ENCODE data around the gene HNRNPM. TPM values are rescaled to one million over a fixed set of nuclear protein-coding genes. Genes with fewer than 3 reads are reported as not detected.

The HNRNPM gene
- total and polyA plus RNA-seq, 2 donors: 92.7 to 123 TPM

- WGBS: 95% methylated on average over 6 of the region's 6 CpGs
Observed at GRCh38 chr19:8453616-8454015, 8.8 kb downstream of the HNRNPM start.

GRCh38 chr19:8454218-8454617 is 9.4 kb downstream of the HNRNPM start:
- peaks cover 9 to 15% of the 10 kb centered on the region in 2 donors for H3K4me1 ChIP-seq (ENCODE audit: control insufficient read depth in 2 of 2, insufficient read depth in 2 of 2, low read length in 2 of 2)
- no peaks in the 10 kb centered on the region for H3K27me3 ChIP-seq (ENCODE audit: control insufficient read depth in 2 of 2, insufficient read depth in 1 of 2, low read length in 1 of 2)
- H3K9me3 ChIP-seq (ENCODE audit: control insufficient read depth in 2 of 2, insufficient read depth in 1 of 2, low read length in 1 of 2): no peaks in the 10 kb centered on the region
- H3K36me3 ChIP-seq (ENCODE audit: control insufficient read depth in 2 of 2, insufficient read depth in 2 of 2, low read length in 1 of 2): peaks cover 57 to 88% of the 10 kb centered on the region in 2 donors
- no peak overlapping the region for H3K4me3 ChIP-seq (ENCODE audit: low read length in 2 of 2)
- 89% methylated on average over 1 of the region's 1 CpG for WGBS
- no peak overlapping the region for H3K27ac ChIP-seq (ENCODE audit: low read depth in 1 of 2, low read length in 1 of 2)
- DNase-seq (ENCODE audit: low read depth in 6 of 9, low spot score in 9 of 9): no peak

More at GRCh38 chr19:8453616-8454015, 8.8 kb downstream of the HNRNPM start:
- no peak for DNase-seq (ENCODE audit: low read depth in 6 of 9, low spot score in 9 of 9)
- H3K27me3 ChIP-seq (ENCODE audit: control insufficient read depth in 2 of 2, insufficient read depth in 1 of 2, low read length in 1 of 2): no peaks in the 10 kb centered on the region
- H3K9me3 ChIP-seq (ENCODE audit: control insufficient read depth in 2 of 2, insufficient read depth in 1 of 2, low read length in 1 of 2): no peaks in the 10 kb centered on the region
- no peak overlapping the region for H3K27ac ChIP-seq (ENCODE audit: low read depth in 1 of 2, low read length in 1 of 2)
- H3K4me3 ChIP-seq (ENCODE audit: low read length in 2 of 2): no peak overlapping the region
- H3K4me1 ChIP-seq (ENCODE audit: control insufficient read depth in 2 of 2, insufficient read depth in 2 of 2, low read length in 2 of 2): peaks cover 9 to 21% of the 10 kb centered on the region in 2 donors
- H3K36me3 ChIP-seq (ENCODE audit: control insufficient read depth in 2 of 2, insufficient read depth in 2 of 2, low read length in 1 of 2): peaks cover 54 to 88% of the 10 kb centered on the region in 2 donors

- H3K4me3 ChIP-seq (ENCODE audit: low read length in 2 of 2): no peak overlapping the region
- H3K27me3 ChIP-seq (ENCODE audit: control insufficient read depth in 2 of 2, insufficient read depth in 1 of 2, low read length in 1 of 2): no peaks in the 10 kb centered on the region
- H3K27ac ChIP-seq (ENCODE audit: low read depth in 1 of 2, low read length in 1 of 2): no peak overlapping the region
- no peak for DNase-seq (ENCODE audit: low read depth in 6 of 9, low spot score in 9 of 9)
- H3K36me3 ChIP-seq (ENCODE audit: control insufficient read depth in 2 of 2, insufficient read depth in 2 of 2, low read length in 1 of 2): peaks cover 59 to 89% of the 10 kb centered on the region in 2 donors
- peaks cover 9 to 11% of the 10 kb centered on the region in 2 donors for H3K4me1 ChIP-seq (ENCODE audit: control insufficient read depth in 2 of 2, insufficient read depth in 2 of 2, low read length in 2 of 2)
- H3K9me3 ChIP-seq (ENCODE audit: control insufficient read depth in 2 of 2, insufficient read depth in 1 of 2, low read length in 1 of 2): no peaks in the 10 kb centered on the region
- WGBS: 94% methylated on average over 5 of the region's 5 CpGs
Observed at GRCh38 chr19:8455018-8455417, 10.2 kb downstream of the HNRNPM start.

DNA sequence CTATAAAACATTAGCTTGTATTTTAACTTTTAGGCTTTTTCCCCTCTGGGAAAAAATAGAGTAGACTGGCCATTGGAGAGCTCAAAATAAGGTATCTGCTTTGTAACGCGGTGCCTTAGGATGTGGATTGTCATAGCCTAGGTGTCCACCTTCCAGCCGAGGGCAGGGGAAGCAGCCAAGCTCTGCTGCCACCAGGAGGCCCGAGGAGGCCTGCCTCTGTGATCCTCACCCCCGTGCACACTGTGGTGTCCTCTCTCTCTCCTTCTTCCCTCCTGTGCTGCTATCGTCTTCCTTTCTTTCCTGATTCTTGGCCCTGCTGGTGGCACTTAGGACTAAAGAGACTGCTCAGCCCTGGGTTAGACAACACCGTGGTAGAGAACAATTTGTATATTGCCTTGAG is 11.3 kb downstream of the HNRNPM start:
- Histone ChIP-seq H3K27ac (ENCODE audit: low read depth in 1 of 2, low read length in 1 of 2) (no peak overlapping the region), H3K4me3 (ENCODE audit: low read length in 2 of 2) (no peak overlapping the region), H3K4me1 (ENCODE audit: control insufficient read depth in 2 of 2, insufficient read depth in 2 of 2, low read length in 2 of 2) (peaks cover 9 to 11% of the 10 kb centered on the region in 2 donors), H3K36me3 (ENCODE audit: control insufficient read depth in 2 of 2, insufficient read depth in 2 of 2, low read length in 1 of 2) (peaks cover 60 to 95% of the 10 kb centered on the region in 2 donors), H3K27me3 (ENCODE audit: control insufficient read depth in 2 of 2, insufficient read depth in 1 of 2, low read length in 1 of 2) (no peaks in the 10 kb centered on the region), H3K9me3 (ENCODE audit: control insufficient read depth in 2 of 2, insufficient read depth in 1 of 2, low read length in 1 of 2) (no peaks in the 10 kb centered on the region)
- no peak for DNase-seq (ENCODE audit: low read depth in 6 of 9, low spot score in 9 of 9)
- whole genome bisulfite sequencing: 88% methylated on average over 7 of the region's 7 CpGs

DNA sequence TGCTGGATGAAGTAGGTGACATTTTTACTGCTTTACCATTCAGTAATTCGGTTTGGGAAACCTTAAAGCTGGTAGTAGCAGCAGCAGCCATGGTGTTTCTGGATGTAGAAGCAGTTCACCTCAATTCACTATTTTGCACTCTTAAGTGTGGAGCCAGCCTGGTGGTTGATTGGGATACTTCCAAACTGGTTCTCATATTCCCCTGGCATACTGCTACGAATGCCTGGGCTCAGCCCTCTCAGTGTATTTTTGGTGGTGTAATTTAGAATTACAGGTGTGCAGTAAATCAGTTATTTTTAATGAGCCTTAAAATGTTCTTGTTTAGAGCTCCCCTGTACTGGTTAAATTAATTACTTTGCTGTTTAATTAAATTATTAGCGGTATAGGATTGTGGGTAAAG is 12.4 kb downstream of the HNRNPM start:
- H3K9me3 ChIP-seq (ENCODE audit: control insufficient read depth in 2 of 2, insufficient read depth in 1 of 2, low read length in 1 of 2): no peaks in the 10 kb centered on the region
- H3K4me1 ChIP-seq (ENCODE audit: control insufficient read depth in 2 of 2, insufficient read depth in 2 of 2, low read length in 2 of 2): peaks cover 2 to 5% of the 10 kb centered on the region in 2 donors
- no peak overlapping the region for H3K4me3 ChIP-seq (ENCODE audit: low read length in 2 of 2)
- DNase-seq (ENCODE audit: low read depth in 6 of 9, low spot score in 9 of 9): no peak
- H3K27me3 ChIP-seq (ENCODE audit: control insufficient read depth in 2 of 2, insufficient read depth in 1 of 2, low read length in 1 of 2): no peaks in the 10 kb centered on the region
- H3K27ac ChIP-seq (ENCODE audit: low read depth in 1 of 2, low read length in 1 of 2): no peak overlapping the region
- 94% methylated on average over 3 of the region's 3 CpGs for WGBS
- peaks cover 58 to 97% of the 10 kb centered on the region in 2 donors for H3K36me3 ChIP-seq (ENCODE audit: control insufficient read depth in 2 of 2, insufficient read depth in 2 of 2, low read length in 1 of 2)

- H3K36me3 ChIP-seq (ENCODE audit: control insufficient read depth in 2 of 2, insufficient read depth in 2 of 2, low read length in 1 of 2): peaks cover 53 to 97% of the 10 kb centered on the region in 2 donors
- DNase-seq (ENCODE audit: low read depth in 6 of 9, low spot score in 9 of 9): no peak
- no peaks in the 10 kb centered on the region for H3K9me3 ChIP-seq (ENCODE audit: control insufficient read depth in 2 of 2, insufficient read depth in 1 of 2, low read length in 1 of 2)
- H3K4me1 ChIP-seq (ENCODE audit: control insufficient read depth in 2 of 2, insufficient read depth in 2 of 2, low read length in 2 of 2): peaks cover 0 to 2% of the 10 kb centered on the region in 2 donors
- no peak overlapping the region for H3K4me3 ChIP-seq (ENCODE audit: low read length in 2 of 2)
- WGBS: 69% methylated on average over 1 of the region's 1 CpG
- H3K27ac ChIP-seq (ENCODE audit: low read depth in 1 of 2, low read length in 1 of 2): no peak overlapping the region
- no peaks in the 10 kb centered on the region for H3K27me3 ChIP-seq (ENCODE audit: control insufficient read depth in 2 of 2, insufficient read depth in 1 of 2, low read length in 1 of 2)
Observed at GRCh38 chr19:8457827-8458226, 13.1 kb downstream of the HNRNPM start.

GRCh38 chr19:8458380-8458779 is 13.6 kb downstream of the HNRNPM start:
- Histone ChIP-seq H3K36me3 (ENCODE audit: control insufficient read depth in 2 of 2, insufficient read depth in 2 of 2, low read length in 1 of 2) (peaks cover 53 to 97% of the 10 kb centered on the region in 2 donors), H3K4me1 (ENCODE audit: control insufficient read depth in 2 of 2, insufficient read depth in 2 of 2, low read length in 2 of 2) (peaks cover 0 to 2% of the 10 kb centered on the region in 2 donors), H3K27me3 (ENCODE audit: control insufficient read depth in 2 of 2, insufficient read depth in 1 of 2, low read length in 1 of 2) (no peaks in the 10 kb centered on the region), H3K4me3 (ENCODE audit: low read length in 2 of 2) (no peak overlapping the region), H3K9me3 (ENCODE audit: control insufficient read depth in 2 of 2, insufficient read depth in 1 of 2, low read length in 1 of 2) (no peaks in the 10 kb centered on the region), H3K27ac (ENCODE audit: low read depth in 1 of 2, low read length in 1 of 2) (no peak overlapping the region)
- WGBS: 94% methylated on average over 5 of the region's 5 CpGs
- DNase-seq (ENCODE audit: low read depth in 6 of 9, low spot score in 9 of 9): no peak

DNA sequence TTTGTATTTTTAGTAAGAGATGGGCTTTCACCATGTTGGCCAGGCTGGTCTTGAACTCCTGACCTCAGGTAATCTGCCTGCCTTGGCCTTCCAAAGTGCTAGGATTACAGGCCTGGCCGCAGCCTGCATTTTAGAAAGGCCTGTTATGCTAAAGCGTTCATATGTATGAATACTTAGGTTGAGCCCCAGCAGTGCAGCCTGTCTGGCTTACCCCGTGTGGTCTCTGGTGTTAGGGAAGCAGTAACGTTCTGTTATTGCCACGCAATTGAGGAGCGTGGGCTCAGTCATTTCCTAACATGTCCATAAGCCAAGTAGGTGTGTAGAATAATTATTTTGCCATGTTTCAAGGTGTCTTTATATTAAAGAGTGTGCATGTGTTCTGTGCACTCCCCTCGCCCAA is 14.3 kb downstream of the HNRNPM start:
- Histone ChIP-seq H3K27ac (ENCODE audit: low read depth in 1 of 2, low read length in 1 of 2) (no peak overlapping the region), H3K27me3 (ENCODE audit: control insufficient read depth in 2 of 2, insufficient read depth in 1 of 2, low read length in 1 of 2) (no peaks in the 10 kb centered on the region), H3K36me3 (ENCODE audit: control insufficient read depth in 2 of 2, insufficient read depth in 2 of 2, low read length in 1 of 2) (peaks cover 54 to 98% of the 10 kb centered on the region in 2 donors), H3K4me3 (ENCODE audit: low read length in 2 of 2) (no peak overlapping the region), H3K9me3 (ENCODE audit: control insufficient read depth in 2 of 2, insufficient read depth in 1 of 2, low read length in 1 of 2) (no peaks in the 10 kb centered on the region), H3K4me1 (ENCODE audit: control insufficient read depth in 2 of 2, insufficient read depth in 2 of 2, low read length in 2 of 2) (peaks cover 0 to 2% of the 10 kb centered on the region in 2 donors)
- 94% methylated on average over 7 of the region's 7 CpGs for WGBS
- DNase-seq (ENCODE audit: low read depth in 6 of 9, low spot score in 9 of 9): no peak

- Histone ChIP-seq H3K4me1 (ENCODE audit: control insufficient read depth in 2 of 2, insufficient read depth in 2 of 2, low read length in 2 of 2) (peaks cover 0 to 2% of the 10 kb centered on the region in 2 donors), H3K27me3 (ENCODE audit: control insufficient read depth in 2 of 2, insufficient read depth in 1 of 2, low read length in 1 of 2) (no peaks in the 10 kb centered on the region), H3K36me3 (ENCODE audit: control insufficient read depth in 2 of 2, insufficient read depth in 2 of 2, low read length in 1 of 2) (peaks cover 52 to 98% of the 10 kb centered on the region in 2 donors), H3K4me3 (ENCODE audit: low read length in 2 of 2) (no peak overlapping the region), H3K27ac (ENCODE audit: low read depth in 1 of 2, low read length in 1 of 2) (no peak overlapping the region), H3K9me3 (ENCODE audit: control insufficient read depth in 2 of 2, insufficient read depth in 1 of 2, low read length in 1 of 2) (no peaks in the 10 kb centered on the region)
- 96% methylated on average over 6 of the region's 6 CpGs for WGBS
- no peak for DNase-seq (ENCODE audit: low read depth in 6 of 9, low spot score in 9 of 9)
Observed at GRCh38 chr19:8459520-8460270, 14.9 kb downstream of the HNRNPM start.

All from thymus (tissue), 11 donors.